HG02970 (cell line): ENCODE measurements around the gene NPAS2.

ENCODE experiments used
- ATAC-seq: cut with Tn5 transposase; IDR thresholded peaks from one replicate; pipeline ENCODE4 v1.9.1; 2021; ENCODE audit warnings: mild to moderate bottlenecking, moderate library complexity, moderate number of reproducible peaks; ENCODE audit not compliant: unreplicated experiment, low FRiP score

NPAS2 gene

GRCh38 chr2:100960688-100961087 lies 140.7 kb downstream of the NPAS2 start:
- ATAC-seq: no peak

- no peak for ATAC-seq
Measured at GRCh38 chr2:100962366-100963025, 142.6 kb downstream of the NPAS2 start.

GRCh38 chr2:100963026-100963375 lies 143.1 kb downstream of the NPAS2 start:
- no peak for ATAC-seq

- no peak for ATAC-seq
Measured at GRCh38 chr2:100964222-100964621, 144.3 kb downstream of the NPAS2 start.

- ATAC-seq: no peak
Measured at GRCh38 chr2:100964681-100965169, 144.8 kb downstream of the NPAS2 start.

GRCh38 chr2:100965596-100965995 lies 145.7 kb downstream of the NPAS2 start:
- ATAC-seq: no peak

- no peak for ATAC-seq
Measured at GRCh38 chr2:100967716-100968115, 147.8 kb downstream of the NPAS2 start.

- ATAC-seq: no peak
Measured at GRCh38 chr2:100968146-100969145, 148.5 kb downstream of the NPAS2 start.

GRCh38 chr2:100969998-100970397 lies 150.1 kb downstream of the NPAS2 start:
- ATAC-seq: no peak

GRCh38 chr2:100971221-100971620 lies 151.3 kb downstream of the NPAS2 start:
- ATAC-seq: no peak

- no peak for ATAC-seq
Measured at GRCh38 chr2:100972452-100972851, 152.5 kb downstream of the NPAS2 start.

- no peak for ATAC-seq
Measured at GRCh38 chr2:100974712-100975520, 155.0 kb downstream of the NPAS2 start.

GRCh38 chr2:100975521-100975785 lies 155.5 kb downstream of the NPAS2 start:
- ATAC-seq: no peak

GRCh38 chr2:100976061-100976460 lies 156.1 kb downstream of the NPAS2 start:
- ATAC-seq: no peak

GRCh38 chr2:100976645-100977391 lies 156.9 kb downstream of the NPAS2 start:
- ATAC-seq: no peak

GRCh38 chr2:100977511-100977910 lies 157.6 kb downstream of the NPAS2 start:
- no peak for ATAC-seq

- no peak for ATAC-seq
Measured at GRCh38 chr2:100978582-100979191, 158.7 kb downstream of the NPAS2 start.

- no peak for ATAC-seq
Measured at GRCh38 chr2:100980046-100980445, 160.1 kb downstream of the NPAS2 start.

- ATAC-seq: no peak
Measured at GRCh38 chr2:100981011-100981410, 161.1 kb downstream of the NPAS2 start.

GRCh38 chr2:100982431-100982861 lies 162.5 kb downstream of the NPAS2 start:
- ATAC-seq: no peak
